GM12878 (cell line): ENCODE results near the gene PHF23. TPM values are rescaled to one million over a fixed set of nuclear protein-coding genes. Genes with fewer than 3 reads are reported as not detected.

Experiments used
- ATAC-seq: fragments of 200-7000 bp; cut with Tn5 transposase; 3 replicates; pipeline ENCODE4 v1.9.1; 2020; ENCODE audit warnings: mild to moderate bottlenecking, moderate library complexity
- BruUV-seq: library from RNA; stranded (reverse); fragments of 400-500 nt; replicated peaks from 2 replicates; lab custom pipeline; 2021; lab: Mats Ljungman, UMichigan
- CTCF ChIA-PET: fragments of 300-600 bp; sonication (Branson Sonifier 250); formaldehyde crosslinking; extraction: SDS; loops from one replicate; lab custom pipeline; 2021; ENCODE audit warnings: inconsistent platforms; lab: Yijun Ruan, JAX
- POLR2A ChIA-PET: fragments of 350-600 bp; formaldehyde crosslinking; extraction: SDS; loops from one replicate; lab custom pipeline; 2021; ENCODE audit warnings: inconsistent platforms; lab: Charles Lee
- RAD21 ChIA-PET: fragments of 300-600 bp; sonication (Branson Sonifier 250); formaldehyde crosslinking; loops from one replicate; lab custom pipeline; 2023; ENCODE audit warnings: antibody characterized with exemption; ENCODE audit not compliant: unreplicated experiment; lab: Charles Lee
- SMC1A ChIA-PET: fragments of 300-600 bp; sonication (Branson Sonifier 250); formaldehyde crosslinking; loops from one replicate; lab custom pipeline; 2023; ENCODE audit not compliant: unreplicated experiment, uncharacterized antibody; lab: Charles Lee
- DNase-seq: peaks from one replicate; pipeline ENCODE4 v3.0.0-alpha.2; 2011; ENCODE audit warnings: low read depth, low spot score
- FAIRE-seq: peaks from 3 replicates; lab custom pipeline; 2011; peaks lifted over from hg19 to GRCh38; lab: Jason Lieb, UNC
- H2AFZ ChIP-seq: 2 replicates; pipeline ENCODE4 v1.6.0; 2011; ENCODE audit warnings: low read depth, low read length, control low read depth; ENCODE audit not compliant: control insufficient read depth
- H3K27ac ChIP-seq: 2 replicates; pipeline ENCODE4 v1.5.1; 2011; ENCODE audit warnings: control low read depth; ENCODE audit not compliant: control insufficient read depth, insufficient read depth
- H3K27me3 ChIP-seq, 2 experiments: replicated peaks in 1 of 2; 2 replicates each; pipeline versions ENCODE4 v1.6.0 to v1.6.1; 2011; ENCODE audit warnings: low read length in 1 of 2; ENCODE audit not compliant: control insufficient read depth in 2 of 2, insufficient read depth in 2 of 2
- H3K36me3 ChIP-seq, 2 experiments: 2 replicates each; pipeline ENCODE4 v1.5.1; 2011; ENCODE audit warnings: low read length in 1 of 2; ENCODE audit not compliant: control insufficient read depth in 2 of 2, insufficient read depth in 2 of 2
- H3K4me1 ChIP-seq: 2 replicates; pipeline ENCODE4 v1.6.1; 2011; ENCODE audit warnings: mild to moderate bottlenecking, low read length, moderate library complexity, mixed read lengths; ENCODE audit not compliant: control insufficient read depth, insufficient read depth
- H3K4me2 ChIP-seq: 2 replicates; pipeline ENCODE4 v1.6.0; 2011; ENCODE audit warnings: control low read depth; ENCODE audit not compliant: control insufficient read depth, insufficient read depth
- H3K4me3 ChIP-seq: fragments of 200-600 bp; sonication (generic); 2 replicates; pipeline ENCODE4 v1.5.1; 2016
- H3K79me2 ChIP-seq: 2 replicates; pipeline ENCODE4 v1.6.0; 2011; ENCODE audit warnings: low read length; ENCODE audit not compliant: control insufficient read depth, insufficient read depth
- H3K9ac ChIP-seq: 2 replicates; pipeline ENCODE4 v1.8.0; 2011; ENCODE audit warnings: low read length, control low read depth, mixed read lengths; ENCODE audit not compliant: control insufficient read depth, insufficient read depth
- H3K9me3 ChIP-seq: replicated peaks from 3 replicates; pipeline ENCODE4 v1.5.1; 2011; ENCODE audit warnings: mild to moderate bottlenecking, low read length; ENCODE audit not compliant: control insufficient read depth, insufficient read depth
- H4K20me1 ChIP-seq: 2 replicates; pipeline ENCODE4 v1.6.0; 2011; ENCODE audit not compliant: control insufficient read depth, insufficient read depth
- CBFB ChIP-seq: IDR thresholded peaks from 2 replicates; pipeline ENCODE4 v1.6.1; 2016; ENCODE audit warnings: antibody characterized with exemption, low read depth
- E4F1 ChIP-seq: fragments of 450-650 bp; IDR thresholded peaks from 2 replicates; pipeline ENCODE4 v1.6.1; 2018; ENCODE audit warnings: borderline replicate concordance, mild to moderate bottlenecking; ENCODE audit not compliant: partially characterized antibody
- EGR1 ChIP-seq, 2 experiments: IDR thresholded peaks; 1 replicate in 1 of 2; 2 replicates in 1 of 2; pipeline ENCODE4 v1.6.1; 2011 to 2012; ENCODE audit warnings: low read depth in 2 of 2, low read length in 2 of 2, borderline replicate concordance in 1 of 2, mild to moderate bottlenecking in 1 of 2, moderate library complexity in 1 of 2
- NFYB ChIP-seq: IDR thresholded peaks from 2 replicates; pipeline ENCODE4 v1.6.1; 2011; ENCODE audit warnings: low read depth, mild to moderate bottlenecking, low read length, improper control_type of control experiment, moderate library complexity; ENCODE audit not compliant: insufficient read depth
- NRF1 ChIP-seq: conservative IDR thresholded peaks from 2 replicates; pipeline ENCODE4 v1.6.1; 2011; ENCODE audit warnings: mild to moderate bottlenecking, low read depth, low read length, improper control_type of control experiment
- RBBP5 ChIP-seq: fragments of 200-600 bp; sonication (generic); conservative IDR thresholded peaks from 2 replicates; pipeline ENCODE4 v1.6.1; 2016
- SRF ChIP-seq, 2 experiments: IDR thresholded peaks; 2 replicates each; pipeline ENCODE4 v1.6.1; 2011; ENCODE audit warnings: low read depth in 2 of 2, low read length in 2 of 2, mild to moderate bottlenecking in 1 of 2, moderate library complexity in 1 of 2
- STAT3 ChIP-seq: IDR thresholded peaks from 2 replicates; pipeline ENCODE4 v1.6.1; 2011; ENCODE audit warnings: low read depth, low read length, improper control_type of control experiment
- SUPT20H ChIP-seq: IDR thresholded peaks from 2 replicates; pipeline ENCODE4 v1.6.1; 2011; ENCODE audit warnings: low read depth, mild to moderate bottlenecking, low read length, moderate library complexity, borderline replicate concordance; ENCODE audit not compliant: control insufficient read depth
- ZBED1 ChIP-seq: IDR thresholded peaks from 2 replicates; pipeline ENCODE4 v1.6.1; 2016; ENCODE audit warnings: borderline replicate concordance
- ZBTB4 ChIP-seq: fragments of 450-650 bp; formaldehyde crosslinking; IDR thresholded peaks from 2 replicates; pipeline ENCODE4 v1.4.0; 2022; ENCODE audit warnings: mild to moderate bottlenecking, moderate library complexity
- WGBS: methylation state at CpG from one replicate; pipeline ENCODE4 v1.1.6; 2016; ENCODE audit warnings: low lambda C conversion rate; ENCODE audit not compliant: insufficient replicate concordance, insufficient coverage; ENCODE audit errors: missing lambda C conversion rate; 5-methylcytosine and 5-hydroxymethylcytosine counted together
- in situ Hi-C: fragments of 300-500 bp; cut with MboI; formaldehyde crosslinking; loops from 9 replicates; pipeline ENCODE4 v1.14.3; 2018; ENCODE audit warnings: mixed read lengths
- intact Hi-C: fragments of 100-400 bp; cut with micrococcal nuclease; formaldehyde crosslinking; loops from one replicate; pipeline ENCODE4 v1.14.2; 2022; ENCODE audit not compliant: unreplicated experiment
- polyA plus RNA-seq, 11 experiments: library from polyadenylated mRNA; depleted of rRNA in 4 of 11; unstranded in 6 of 11; stranded (reverse) in 5 of 11; fragments of >200 nt; fragmentation: Nextera tagmentation in 4 of 11; fragmentation: Illumina TruSeq in 1 of 11; extraction: Ambion mirVana in 4 of 11; extraction: Trizol in 1 of 11; gene quantifications; 1 replicate in 1 of 11; 2 replicates in 10 of 11; pipeline versions ENCODE4 v1.2.1 to v1.2.3, GENCODE V29; 2011 to 2016; ENCODE audit warnings: inconsistent platforms in 2 of 11, missing spikeins in 2 of 11, low read depth in 1 of 11
- total RNA-seq, 4 experiments: library from RNA; depleted of rRNA in 3 of 4; stranded (reverse); fragments of >200 nt in 3 of 4; fragmentation: Illumina TruSeq in 1 of 4; extraction: Trizol in 1 of 4; gene quantifications; 2 replicates each; pipeline versions ENCODE4 v1.2.1 to v1.2.3, GENCODE V29; 2013 to 2021

The PHF23 gene
- total and polyA plus RNA-seq, 10 of the 15 experiments (the other 5 are each of a cell fraction or from before 2014, with no cell fraction given) = 8.2 to 84.8 (median 32.6) TPM

- Histone ChIP-seq H3K27ac (no peak overlapping the region), H4K20me1 (no peaks in the 10 kb centered on the region), H2AFZ (no peak overlapping the region), H3K4me1 (peaks cover 3% of the 10 kb centered on the region), H3K9ac (no peak overlapping the region), H3K79me2 (peaks cover 14% of the 10 kb centered on the region), H3K4me3 (no peak overlapping the region), H3K4me2 (no peak overlapping the region), H3K27me3 (no peaks in the 10 kb centered on the region), H3K36me3 (peaks cover 20 to 25% of the 10 kb centered on the region in 2 experiments), H3K9me3 (no peaks in the 10 kb centered on the region)
- TF ChIP-seq STAT3 (no peak), E4F1 (no peak), SRF (IDR thresholded peaks at IDR 0.05; ENCODE audit: low read depth in 2 of 2, low read length in 2 of 2) (no peak), EGR1 (IDR thresholded peaks at IDR 0.05; ENCODE audit: borderline replicate concordance in 1 of 2, low read depth in 2 of 2, low read length in 2 of 2) (no peak), NRF1 (no peak), SUPT20H (no peak), NFYB (no peak), RBBP5 (no peak), ZBED1 (no peak), ZBTB4 (CRISPR knock-in tag) (no peak), CBFB (no peak)
- FAIRE-seq (no peak), ATAC-seq (no peak), DNase-seq (no peak)
- ChIA-PET CTCF (no interaction called here), POLR2A (interaction anchor here (0.7 to 5.9 kb wide), 3 partner anchors 10 to 24 kb away, joined by 3 to 60 read pairs (median 6); partner anchors contain the start of gene DVL2), RAD21 (no interaction called here), SMC1A (no interaction called here)
- in situ Hi-C loops = no loop called here
- intact Hi-C loops = no loop called here
- 98% methylated on average over 4 of the region's 4 CpGs for WGBS
- no TSS peak for BruUV-seq
Measured at GRCh38 chr17:7223375-7223774, 15.9 kb downstream of the PHF23 start.
